Fibroblast of skin of left quadriceps (primary cell): ENCODE results near the gene NFKBIE.
A peak's percentile ranks its signal among the peaks of the same experiment; 100 is the strongest.
"Not testable (repeated sequence)": the region's sequence is repeated elsewhere in the genome, so short reads cannot be mapped to it uniquely, and the experiment has no call there.

Experiments used
- DNase-seq, 2 experiments: peaks; one replicate each; pipeline ENCODE4 v3.0.0-alpha.2; 2013; ENCODE audit warnings: low read depth in 2 of 2

NFKBIE gene

GRCh38 chr6:44245912-44246662 is 19.3 kb downstream of the NFKBIE start:
- peak in 1 of 2 experiments; percentile 57 for DNase-seq

GRCh38 chr6:44245391-44245911 is 19.9 kb downstream of the NFKBIE start:
- DNase-seq, result no peak

GRCh38 chr6:44243345-44243744 is 22.0 kb downstream of the NFKBIE start:
- DNase-seq, result no peak

- no peak for DNase-seq
These were observed 26.5 kb downstream of the NFKBIE start for GRCh38 chr6:44238687-44239350.

GRCh38 chr6:44237813-44238433 is 27.4 kb downstream of the NFKBIE start:
- peak in 1 of 2 experiments; percentile 19 for DNase-seq

- DNase-seq, result peak; percentile 64 to 69
These were observed 28.1 kb downstream of the NFKBIE start for GRCh38 chr6:44237021-44237812.

- DNase-seq, result no peak
These were observed 29.3 kb downstream of the NFKBIE start for GRCh38 chr6:44235891-44236516.

- DNase-seq, result no peak
These were observed 30.1 kb downstream of the NFKBIE start for GRCh38 chr6:44235269-44235668.

- DNase-seq, result peak in 1 of 2 experiments; percentile 49
These were observed 31.0 kb downstream of the NFKBIE start for GRCh38 chr6:44234101-44235025.

- no peak for DNase-seq
These were observed 31.7 kb downstream of the NFKBIE start for GRCh38 chr6:44233567-44234100.

- no peak for DNase-seq
These were observed 32.4 kb downstream of the NFKBIE start for GRCh38 chr6:44232676-44233566.

- DNase-seq, result not testable (repeated sequence)
These were observed 33.9 kb downstream of the NFKBIE start for GRCh38 chr6:44231426-44231825.

GRCh38 chr6:44230034-44230675 is 35.2 kb downstream of the NFKBIE start:
- no peak for DNase-seq

- no peak for DNase-seq
These were observed 35.8 kb downstream of the NFKBIE start for GRCh38 chr6:44229376-44230033.

- DNase-seq, result no peak
These were observed 36.5 kb downstream of the NFKBIE start for GRCh38 chr6:44228836-44229235.

GRCh38 chr6:44228433-44228832 is 36.9 kb downstream of the NFKBIE start:
- DNase-seq, result no peak

- no peak for DNase-seq
These were observed 37.3 kb downstream of the NFKBIE start for GRCh38 chr6:44228031-44228430.
